ENCODE measurements around the gene ARSG. TPM values are rescaled to one million over a fixed set of nuclear protein-coding genes. Genes with fewer than 3 reads are reported as not detected.
A peak's percentile ranks its signal among the peaks of the same experiment; 100 is the strongest.

ARSG gene
- total and polyA plus RNA-seq, 2 of the 13 experiments (the other 11 are each of a cell fraction or from before 2014, with no cell fraction given), result 3.7 to 15.2 TPM

DNA sequence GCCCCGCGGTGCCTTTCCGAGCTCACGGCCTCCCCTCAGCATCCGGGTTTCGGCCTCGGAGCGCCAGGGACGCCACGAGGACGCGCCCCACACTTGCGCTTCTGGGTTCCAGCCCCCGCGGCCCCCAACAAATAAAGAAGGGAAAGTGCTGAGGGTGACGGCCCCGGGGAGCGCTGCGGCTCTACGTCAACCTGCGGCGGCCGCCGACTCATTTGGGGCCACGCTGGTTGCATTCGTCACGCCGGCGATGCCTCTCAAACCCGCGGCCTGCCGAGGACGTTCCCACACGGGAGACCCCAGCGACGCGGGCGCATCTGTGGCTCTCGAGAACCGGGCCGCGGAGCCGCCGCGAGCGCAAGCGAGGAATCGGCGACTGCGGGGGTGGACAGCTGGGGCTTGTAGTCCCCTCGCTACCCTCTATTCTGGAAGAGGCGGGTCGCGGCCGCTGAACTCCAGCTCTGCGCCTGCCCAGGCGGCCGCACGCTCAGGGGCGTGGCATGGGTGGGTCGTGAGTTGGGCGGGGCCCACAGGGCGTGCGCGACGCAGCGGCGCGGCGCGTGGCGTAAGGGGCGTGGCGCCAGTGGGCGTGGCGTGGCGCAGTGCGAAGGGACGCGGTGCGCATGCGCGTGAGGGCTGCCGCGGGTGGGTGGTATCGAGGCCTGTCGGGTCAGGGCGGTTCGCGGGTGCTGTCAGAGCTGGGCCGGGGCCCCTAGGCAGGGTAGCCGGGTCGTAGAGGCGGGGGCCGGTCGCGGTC, 43.7 kb upstream of the ARSG start, which contains the start of gene AMZ2 (continued):
- TF ChIP-seq, protein P1, sequence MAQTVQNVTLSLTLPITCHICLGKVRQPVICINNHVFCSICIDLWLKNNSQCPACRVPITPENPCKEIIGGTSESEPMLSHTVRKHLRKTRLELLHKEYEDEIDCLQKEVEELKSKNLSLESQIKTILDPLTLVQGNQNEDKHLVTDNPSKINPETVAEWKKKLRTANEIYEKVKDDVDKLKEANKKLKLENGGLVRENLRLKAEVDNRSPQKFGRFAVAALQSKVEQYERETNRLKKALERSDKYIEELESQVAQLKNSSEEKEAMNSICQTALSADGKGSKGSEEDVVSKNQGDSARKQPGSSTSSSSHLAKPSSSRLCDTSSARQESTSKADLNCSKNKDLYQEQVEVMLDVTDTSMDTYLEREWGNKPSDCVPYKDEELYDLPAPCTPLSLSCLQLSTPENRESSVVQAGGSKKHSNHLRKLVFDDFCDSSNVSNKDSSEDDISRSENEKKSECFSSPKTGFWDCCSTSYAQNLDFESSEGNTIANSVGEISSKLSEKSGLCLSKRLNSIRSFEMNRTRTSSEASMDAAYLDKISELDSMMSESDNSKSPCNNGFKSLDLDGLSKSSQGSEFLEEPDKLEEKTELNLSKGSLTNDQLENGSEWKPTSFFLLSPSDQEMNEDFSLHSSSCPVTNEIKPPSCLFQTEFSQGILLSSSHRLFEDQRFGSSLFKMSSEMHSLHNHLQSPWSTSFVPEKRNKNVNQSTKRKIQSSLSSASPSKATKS (CRISPR knock-in tag; IDR thresholded peaks at IDR 0.05), result no peak
- TF ChIP-seq SP1 (IDR thresholded peaks at IDR 0.05) (peak; percentile 74; the same call in 1 of the 2 replicates), SP1 (CRISPR knock-in tag; IDR thresholded peaks at IDR 0.05) (peak; percentile 100), TBP (CRISPR knock-in tag; IDR thresholded peaks at IDR 0.05) (peak; percentile 27; the same call in 1 of the 2 replicates), ZNF331 (CRISPR knock-in tag; IDR thresholded peaks at IDR 0.05) (peak; percentile 90), BHLHE40 (IDR thresholded peaks at IDR 0.05; ENCODE audit: low read length) (peak; percentile 79), ZNF781 (CRISPR knock-in tag; IDR thresholded peaks at IDR 0.05; ENCODE audit: borderline replicate concordance, not compliant biosample characterization) (peak; percentile 19), ZNF543 (CRISPR knock-in tag; IDR thresholded peaks at IDR 0.05) (no peak), SALL1 (CRISPR knock-in tag; IDR thresholded peaks at IDR 0.05) (peak; percentile 90), ZNF33B (CRISPR knock-in tag; IDR thresholded peaks at IDR 0.05) (peak; percentile 31; the same call in 1 of the 2 replicates), TAF1 (CRISPR knock-in tag; IDR thresholded peaks at IDR 0.05) (peak; percentile 95), ZNF317 (CRISPR knock-in tag; IDR thresholded peaks at IDR 0.05) (peak; percentile 78)
- TF ChIP-seq, protein P2, sequence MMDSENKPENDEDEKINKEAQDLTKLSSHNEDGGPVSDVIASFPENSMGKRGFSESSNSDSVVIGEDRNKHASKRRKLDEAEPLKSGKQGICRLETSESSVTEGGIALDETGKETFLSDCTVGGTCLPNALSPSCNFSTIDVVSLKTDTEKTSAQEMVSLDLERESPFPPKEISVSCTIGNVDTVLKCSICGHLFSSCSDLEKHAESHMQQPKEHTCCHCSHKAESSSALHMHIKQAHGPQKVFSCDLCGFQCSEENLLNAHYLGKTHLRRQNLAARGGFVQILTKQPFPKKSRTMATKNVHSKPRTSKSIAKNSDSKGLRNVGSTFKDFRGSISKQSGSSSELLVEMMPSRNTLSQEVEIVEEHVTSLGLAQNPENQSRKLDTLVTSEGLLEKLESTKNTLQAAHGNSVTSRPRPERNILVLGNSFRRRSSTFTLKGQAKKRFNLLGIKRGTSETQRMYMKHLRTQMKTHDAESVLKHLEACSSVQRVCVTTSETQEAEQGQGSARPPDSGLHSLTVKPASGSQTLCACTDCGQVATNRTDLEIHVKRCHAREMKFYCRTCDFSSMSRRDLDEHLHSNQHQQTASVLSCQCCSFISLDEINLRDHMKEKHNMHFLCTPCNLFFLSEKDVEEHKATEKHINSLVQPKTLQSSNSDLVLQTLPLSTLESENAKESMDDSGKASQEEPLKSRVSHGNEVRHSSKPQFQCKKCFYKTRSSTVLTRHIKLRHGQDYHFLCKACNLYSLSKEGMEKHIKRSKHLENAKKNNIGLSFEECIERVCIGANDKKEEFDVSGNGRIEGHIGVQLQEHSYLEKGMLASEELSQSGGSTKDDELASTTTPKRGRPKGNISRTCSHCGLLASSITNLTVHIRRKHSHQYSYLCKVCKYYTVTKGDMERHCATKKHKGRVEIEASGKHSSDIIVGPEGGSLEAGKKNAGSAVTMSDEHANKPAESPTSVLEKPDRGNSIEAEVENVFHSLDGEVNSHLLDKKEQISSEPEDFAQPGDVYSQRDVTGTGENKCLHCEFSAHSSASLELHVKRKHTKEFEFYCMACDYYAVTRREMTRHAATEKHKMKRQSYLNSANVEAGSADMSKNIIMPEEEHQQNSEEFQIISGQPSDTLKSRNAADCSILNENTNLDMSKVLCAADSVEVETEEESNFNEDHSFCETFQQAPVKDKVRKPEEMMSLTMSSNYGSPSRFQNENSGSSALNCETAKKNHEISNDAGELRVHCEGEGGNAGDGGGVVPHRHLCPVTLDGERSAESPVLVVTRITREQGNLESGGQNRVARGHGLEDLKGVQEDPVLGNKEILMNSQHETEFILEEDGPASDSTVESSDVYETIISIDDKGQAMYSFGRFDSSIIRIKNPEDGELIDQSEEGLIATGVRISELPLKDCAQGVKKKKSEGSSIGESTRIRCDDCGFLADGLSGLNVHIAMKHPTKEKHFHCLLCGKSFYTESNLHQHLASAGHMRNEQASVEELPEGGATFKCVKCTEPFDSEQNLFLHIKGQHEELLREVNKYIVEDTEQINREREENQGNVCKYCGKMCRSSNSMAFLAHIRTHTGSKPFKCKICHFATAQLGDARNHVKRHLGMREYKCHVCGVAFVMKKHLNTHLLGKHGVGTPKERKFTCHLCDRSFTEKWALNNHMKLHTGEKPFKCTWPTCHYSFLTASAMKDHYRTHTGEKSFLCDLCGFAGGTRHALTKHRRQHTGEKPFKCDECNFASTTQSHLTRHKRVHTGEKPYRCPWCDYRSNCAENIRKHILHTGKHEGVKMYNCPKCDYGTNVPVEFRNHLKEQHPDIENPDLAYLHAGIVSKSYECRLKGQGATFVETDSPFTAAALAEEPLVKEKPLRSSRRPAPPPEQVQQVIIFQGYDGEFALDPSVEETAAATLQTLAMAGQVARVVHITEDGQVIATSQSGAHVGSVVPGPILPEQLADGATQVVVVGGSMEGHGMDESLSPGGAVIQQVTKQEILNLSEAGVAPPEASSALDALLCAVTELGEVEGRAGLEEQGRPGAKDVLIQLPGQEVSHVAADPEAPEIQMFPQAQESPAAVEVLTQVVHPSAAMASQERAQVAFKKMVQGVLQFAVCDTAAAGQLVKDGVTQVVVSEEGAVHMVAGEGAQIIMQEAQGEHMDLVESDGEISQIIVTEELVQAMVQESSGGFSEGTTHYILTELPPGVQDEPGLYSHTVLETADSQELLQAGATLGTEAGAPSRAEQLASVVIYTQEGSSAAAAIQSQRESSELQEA (CRISPR knock-in tag; IDR thresholded peaks at IDR 0.05; ENCODE audit: not compliant biosample characterization), result peak; percentile 72
- TF ChIP-seq, protein P3, sequence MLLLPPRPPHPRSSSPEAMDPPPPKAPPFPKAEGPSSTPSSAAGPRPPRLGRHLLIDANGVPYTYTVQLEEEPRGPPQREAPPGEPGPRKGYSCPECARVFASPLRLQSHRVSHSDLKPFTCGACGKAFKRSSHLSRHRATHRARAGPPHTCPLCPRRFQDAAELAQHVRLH (CRISPR knock-in tag; IDR thresholded peaks at IDR 0.05; ENCODE audit: borderline replicate concordance, low read depth), result peak; percentile 85
- TF ChIP-seq, protein P4, sequence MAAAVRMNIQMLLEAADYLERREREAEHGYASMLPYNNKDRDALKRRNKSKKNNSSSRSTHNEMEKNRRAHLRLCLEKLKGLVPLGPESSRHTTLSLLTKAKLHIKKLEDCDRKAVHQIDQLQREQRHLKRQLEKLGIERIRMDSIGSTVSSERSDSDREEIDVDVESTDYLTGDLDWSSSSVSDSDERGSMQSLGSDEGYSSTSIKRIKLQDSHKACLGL (CRISPR knock-in tag; IDR thresholded peaks at IDR 0.05), result peak; percentile 86; the same call in 1 of the 2 replicates
- TF ChIP-seq, protein P5, sequence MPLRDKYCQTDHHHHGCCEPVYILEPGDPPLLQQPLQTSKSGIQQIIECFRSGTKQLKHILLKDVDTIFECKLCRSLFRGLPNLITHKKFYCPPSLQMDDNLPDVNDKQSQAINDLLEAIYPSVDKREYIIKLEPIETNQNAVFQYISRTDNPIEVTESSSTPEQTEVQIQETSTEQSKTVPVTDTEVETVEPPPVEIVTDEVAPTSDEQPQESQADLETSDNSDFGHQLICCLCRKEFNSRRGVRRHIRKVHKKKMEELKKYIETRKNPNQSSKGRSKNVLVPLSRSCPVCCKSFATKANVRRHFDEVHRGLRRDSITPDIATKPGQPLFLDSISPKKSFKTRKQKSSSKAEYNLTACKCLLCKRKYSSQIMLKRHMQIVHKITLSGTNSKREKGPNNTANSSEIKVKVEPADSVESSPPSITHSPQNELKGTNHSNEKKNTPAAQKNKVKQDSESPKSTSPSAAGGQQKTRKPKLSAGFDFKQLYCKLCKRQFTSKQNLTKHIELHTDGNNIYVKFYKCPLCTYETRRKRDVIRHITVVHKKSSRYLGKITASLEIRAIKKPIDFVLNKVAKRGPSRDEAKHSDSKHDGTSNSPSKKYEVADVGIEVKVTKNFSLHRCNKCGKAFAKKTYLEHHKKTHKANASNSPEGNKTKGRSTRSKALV (CRISPR knock-in tag; IDR thresholded peaks at IDR 0.05), result no peak; the same call in none of the 2 replicates
